ENCODE measurements around the gene BCAS4.

DNA sequence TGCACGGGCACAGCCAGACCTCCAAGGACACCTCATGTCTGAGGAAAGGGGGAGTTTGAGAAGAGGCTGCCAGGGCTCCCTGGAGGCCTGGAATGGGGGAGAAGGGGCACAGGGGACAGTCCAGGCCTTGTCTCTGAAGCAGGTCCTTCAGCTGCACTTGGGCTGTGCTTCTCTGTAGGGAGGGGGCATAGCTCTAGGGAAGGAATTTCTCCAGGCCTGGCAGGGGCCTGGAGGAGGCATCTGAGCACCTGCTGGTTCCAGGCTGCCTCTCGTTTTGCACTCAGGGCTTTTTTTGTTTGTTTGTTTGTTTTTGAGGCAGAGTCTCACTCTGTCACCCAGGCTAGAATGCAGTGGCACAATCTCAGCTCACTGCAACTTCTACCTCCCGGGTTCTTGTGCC lies 67.7 kb downstream of the BCAS4 start:
- TF ChIP-seq, protein P1, sequence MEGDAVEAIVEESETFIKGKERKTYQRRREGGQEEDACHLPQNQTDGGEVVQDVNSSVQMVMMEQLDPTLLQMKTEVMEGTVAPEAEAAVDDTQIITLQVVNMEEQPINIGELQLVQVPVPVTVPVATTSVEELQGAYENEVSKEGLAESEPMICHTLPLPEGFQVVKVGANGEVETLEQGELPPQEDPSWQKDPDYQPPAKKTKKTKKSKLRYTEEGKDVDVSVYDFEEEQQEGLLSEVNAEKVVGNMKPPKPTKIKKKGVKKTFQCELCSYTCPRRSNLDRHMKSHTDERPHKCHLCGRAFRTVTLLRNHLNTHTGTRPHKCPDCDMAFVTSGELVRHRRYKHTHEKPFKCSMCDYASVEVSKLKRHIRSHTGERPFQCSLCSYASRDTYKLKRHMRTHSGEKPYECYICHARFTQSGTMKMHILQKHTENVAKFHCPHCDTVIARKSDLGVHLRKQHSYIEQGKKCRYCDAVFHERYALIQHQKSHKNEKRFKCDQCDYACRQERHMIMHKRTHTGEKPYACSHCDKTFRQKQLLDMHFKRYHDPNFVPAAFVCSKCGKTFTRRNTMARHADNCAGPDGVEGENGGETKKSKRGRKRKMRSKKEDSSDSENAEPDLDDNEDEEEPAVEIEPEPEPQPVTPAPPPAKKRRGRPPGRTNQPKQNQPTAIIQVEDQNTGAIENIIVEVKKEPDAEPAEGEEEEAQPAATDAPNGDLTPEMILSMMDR (IDR thresholded peaks at IDR 0.05; ENCODE audit: low read depth, low read length): no peak
- no peak for TF ChIP-seq EZH2phosphoT487 (IDR thresholded peaks at IDR 0.05; ENCODE audit: low read depth)

All from OCI-LY3 (cell line).